SK-N-SH (cell line): Measurements from ENCODE around the gene CPN2. TPM values are rescaled to one million over a fixed set of nuclear protein-coding genes. Genes with fewer than 3 reads are reported as not detected.

Source experiments
- CTCF ChIA-PET: fragments of 300-600, 350-600 bp; formaldehyde crosslinking; extraction: SDS; loops from one replicate; lab custom pipeline; 2021; lab: Yijun Ruan, JAX
- POLR2A ChIA-PET: fragments of 350-600 bp; sonication (Branson Sonifier 250); formaldehyde crosslinking; extraction: SDS; loops from one replicate; lab custom pipeline; 2020; ENCODE audit warnings: antibody characterized with exemption, inconsistent platforms; lab: Yijun Ruan, JAX
- DNase-seq: peaks from one replicate; pipeline ENCODE4 v3.0.0; 2012
- H2AFZ ChIP-seq: fragments of 200-600 bp; sonication (generic); 2 replicates; pipeline ENCODE4 v1.8.1; 2016; ENCODE audit warnings: antibody characterized with exemption, mild to moderate bottlenecking, low read depth
- H3F3A ChIP-seq: fragments of 200-600 bp; sonication (generic); replicated peaks from 2 replicates; pipeline ENCODE3; 2016; ENCODE audit warnings: antibody characterized with exemption, mild to moderate bottlenecking; ENCODE audit not compliant: insufficient read depth
- H3K27ac ChIP-seq, 2 experiments: fragments of 200-500 bp in 1 of 2; fragments of 200-600 bp in 1 of 2; sonication (Bioruptor generic) in 1 of 2; sonication (generic), shearing (Covaris generic) in 1 of 2; 2 replicates each; pipeline versions ENCODE4 v1.5.1 to v1.6.1; 2014 to 2016; ENCODE audit warnings: low read depth in 2 of 2, inconsistent platforms in 1 of 2, low read length in 1 of 2, mild to moderate bottlenecking in 1 of 2, mixed read lengths in 1 of 2
- H3K27me3 ChIP-seq: fragments of 200-600 bp; sonication (generic), shearing (Covaris generic); 2 replicates; pipeline ENCODE4 v1.6.1; 2016; ENCODE audit warnings: mixed run types; ENCODE audit not compliant: insufficient read depth
- H3K36me3 ChIP-seq, 2 experiments: fragments of 200-500 bp in 1 of 2; fragments of 200-600 bp in 1 of 2; sonication (Bioruptor generic) in 1 of 2; sonication (generic) in 1 of 2; replicated peaks in 1 of 2; 2 replicates each; pipeline versions ENCODE3 to v1.5.1; 2014 to 2016; ENCODE audit warnings: low read length in 1 of 2, mild to moderate bottlenecking in 1 of 2; ENCODE audit not compliant: insufficient read depth in 2 of 2, control insufficient read depth in 1 of 2
- H3K4me1 ChIP-seq, 2 experiments: fragments of 200-500 bp in 1 of 2; fragments of 200-600 bp in 1 of 2; sonication (Bioruptor generic) in 1 of 2; sonication (generic), shearing (Covaris generic) in 1 of 2; 2 replicates each; pipeline versions ENCODE4 v1.5.1 to v1.6.1; 2014 to 2016; ENCODE audit warnings: low read depth in 1 of 2, low read length in 1 of 2, mixed run types in 1 of 2; ENCODE audit not compliant: insufficient read depth in 2 of 2, control insufficient read depth in 1 of 2
- H3K4me2 ChIP-seq: fragments of 200-600 bp; sonication (generic), shearing (Covaris generic); 2 replicates; pipeline ENCODE4 v1.6.1; 2017; ENCODE audit warnings: mixed run types
- H3K4me3 ChIP-seq, 2 experiments: fragments of 200-500 bp in 1 of 2; fragments of 200-600 bp in 1 of 2; sonication (Bioruptor generic) in 1 of 2; sonication (generic), shearing (Covaris generic) in 1 of 2; 2 replicates each; pipeline versions ENCODE4 v1.5.1 to v1.8.1; 2014 to 2016; ENCODE audit warnings: low read depth in 2 of 2, inconsistent platforms in 1 of 2, low read length in 1 of 2, mild to moderate bottlenecking in 1 of 2, mixed read lengths in 1 of 2, moderate library complexity in 1 of 2
- H3K79me2 ChIP-seq: fragments of 200-600 bp; sonication (generic); 2 replicates; pipeline ENCODE4 v1.8.1; 2017; ENCODE audit warnings: mild to moderate bottlenecking; ENCODE audit not compliant: insufficient read depth
- H3K9ac ChIP-seq: fragments of 200-600 bp; sonication (generic); 2 replicates; pipeline ENCODE4 v1.6.1; 2017; ENCODE audit warnings: mixed run types
- H3K9me2 ChIP-seq: fragments of 200-600 bp; sonication (generic); 2 replicates; pipeline ENCODE4 v1.6.1; 2017; ENCODE audit warnings: mixed run types
- H3K9me3 ChIP-seq: fragments of 200-600 bp; sonication (generic); 2 replicates; pipeline ENCODE4 v1.6.1; 2017; ENCODE audit warnings: mixed run types, mild to moderate bottlenecking, moderate library complexity
- H4K20me1 ChIP-seq: fragments of 200-600 bp; sonication (generic); 2 replicates; pipeline ENCODE4 v1.6.1; 2017; ENCODE audit warnings: mild to moderate bottlenecking, mixed run types; ENCODE audit not compliant: insufficient read depth
- JUND ChIP-seq: IDR thresholded peaks from 2 replicates; pipeline ENCODE4 v1.4.0; 2012
- MXI1 ChIP-seq: IDR thresholded peaks from 2 replicates; pipeline ENCODE4 v1.6.1; 2012; ENCODE audit warnings: mild to moderate bottlenecking, low read depth, low read length, improper control_type of control experiment
- NFIC ChIP-seq: IDR thresholded peaks from 2 replicates; pipeline ENCODE4 v1.4.0; 2012; ENCODE audit warnings: borderline replicate concordance
- NRF1 ChIP-seq: IDR thresholded peaks from 2 replicates; pipeline ENCODE4 v1.6.1; 2012; ENCODE audit warnings: low read depth, mild to moderate bottlenecking, low read length
- POLR2AphosphoS5 ChIP-seq: IDR thresholded peaks from 2 replicates; pipeline ENCODE4 v1.6.1; 2012; ENCODE audit warnings: low read depth, low read length
- RCOR1 ChIP-seq: fragments of 150-350 bp; IDR thresholded peaks from 2 replicates; pipeline ENCODE4 v1.6.1; 2017; ENCODE audit warnings: antibody characterized with exemption, low read length
- RFX5 ChIP-seq: IDR thresholded peaks from 2 replicates; pipeline ENCODE4 v1.6.1; 2012; ENCODE audit warnings: mild to moderate bottlenecking, improper control_type of control experiment, low read length
- TEAD4 ChIP-seq: IDR thresholded peaks from 2 replicates; pipeline ENCODE4 v1.4.0; 2012; ENCODE audit warnings: mild to moderate bottlenecking, borderline replicate concordance; ENCODE audit not compliant: insufficient read depth
- WGBS: methylation state at CpG from one replicate; pipeline ENCODE4 v1.1.6; 2017; ENCODE audit warnings: low lambda C conversion rate; 5-methylcytosine and 5-hydroxymethylcytosine counted together
- polyA plus RNA-seq, 3 experiments: library from polyadenylated mRNA; depleted of rRNA; stranded (reverse); fragments of >200 nt; gene quantifications; 2 replicates each; pipeline ENCODE4 v1.2.3, GENCODE V29; 2012
- TF ChIP-seq, protein P1 (sequence below): fragments of 200-600 bp; sonication (generic); IDR thresholded peaks from 2 replicates; pipeline ENCODE4 v1.6.1; 2017; ENCODE audit warnings: antibody characterized with exemption, mild to moderate bottlenecking, moderate library complexity
- TF ChIP-seq, protein P2 (sequence below): IDR thresholded peaks from 2 replicates; pipeline ENCODE4 v1.4.0; 2012; ENCODE audit warnings: low read depth, borderline replicate concordance
- TF ChIP-seq, protein P3 (sequence below): fragments of 150-350 bp; IDR thresholded peaks from 2 replicates; pipeline ENCODE4 v1.6.1; 2017; ENCODE audit warnings: antibody characterized with exemption, low read length, low read depth, borderline replicate concordance

Gene CPN2
- polyA plus RNA-seq, 1 of the 3 experiments (the other 2 are of a cell fraction) = not detected

DNA sequence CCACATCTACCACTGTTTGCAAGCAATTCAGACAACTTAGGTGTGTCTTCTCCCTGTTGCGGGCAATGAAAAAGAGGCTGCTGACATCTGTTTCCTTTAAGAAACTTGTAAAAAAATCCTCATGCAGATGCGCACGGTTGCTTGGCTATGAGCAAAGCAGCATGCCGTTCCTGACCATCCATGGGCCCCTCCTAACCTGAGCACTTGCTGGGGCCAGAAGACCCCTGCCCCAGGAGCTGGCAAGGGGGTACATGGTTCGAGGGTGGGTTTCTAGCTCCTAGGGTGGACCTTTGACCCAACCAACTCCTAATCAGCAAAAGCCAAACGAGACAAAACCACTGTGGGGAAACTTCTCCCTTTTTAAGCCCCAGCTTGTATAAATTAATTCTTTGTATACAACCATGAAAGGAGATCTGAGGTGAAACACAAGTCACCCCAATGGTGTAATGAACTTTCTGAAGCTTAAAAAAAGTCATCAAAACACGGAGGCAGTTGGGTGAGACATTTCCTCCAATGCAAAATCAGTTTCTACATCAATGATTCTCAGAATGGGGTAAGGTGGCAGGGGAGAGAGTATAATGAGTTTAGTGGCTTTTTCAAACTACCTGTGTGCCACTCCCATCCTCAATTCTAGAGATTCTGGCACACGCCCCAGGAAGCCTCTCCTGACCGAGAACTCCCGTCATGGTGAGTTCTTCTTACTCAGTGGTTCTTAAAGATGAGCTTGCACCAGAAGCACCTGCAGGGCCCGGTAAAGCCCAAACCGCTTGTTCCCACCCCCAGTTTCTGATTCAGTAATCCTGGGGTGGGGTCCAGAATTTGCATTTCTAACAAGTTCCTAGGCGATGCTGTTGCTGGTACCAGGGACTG, 44.1 kb downstream of the CPN2 start:
- Histone ChIP-seq H3K27me3 (peaks cover 30% of the 10 kb centered on the region), H3K4me1 (peaks cover 8 to 22% of the 10 kb centered on the region in 2 experiments; a peak in 3 of 4 replicates), H3F3A (peaks cover 3% of the 10 kb centered on the region), H3K36me3 (no peaks in the 10 kb centered on the region), H3K27ac (no peak overlapping the region), H3K9me3 (no peaks in the 10 kb centered on the region), H4K20me1 (no peaks in the 10 kb centered on the region), H2AFZ (no peak overlapping the region), H3K4me3 (no peak overlapping the region), H3K4me2 (no peak overlapping the region), H3K9me2 (no peaks in the 10 kb centered on the region), H3K9ac (no peak overlapping the region), H3K79me2 (no peaks in the 10 kb centered on the region)
- TF ChIP-seq NFIC = no peak
- TF ChIP-seq JUND = no peak
- TF ChIP-seq RFX5 = no peak
- TF ChIP-seq, protein P1, sequence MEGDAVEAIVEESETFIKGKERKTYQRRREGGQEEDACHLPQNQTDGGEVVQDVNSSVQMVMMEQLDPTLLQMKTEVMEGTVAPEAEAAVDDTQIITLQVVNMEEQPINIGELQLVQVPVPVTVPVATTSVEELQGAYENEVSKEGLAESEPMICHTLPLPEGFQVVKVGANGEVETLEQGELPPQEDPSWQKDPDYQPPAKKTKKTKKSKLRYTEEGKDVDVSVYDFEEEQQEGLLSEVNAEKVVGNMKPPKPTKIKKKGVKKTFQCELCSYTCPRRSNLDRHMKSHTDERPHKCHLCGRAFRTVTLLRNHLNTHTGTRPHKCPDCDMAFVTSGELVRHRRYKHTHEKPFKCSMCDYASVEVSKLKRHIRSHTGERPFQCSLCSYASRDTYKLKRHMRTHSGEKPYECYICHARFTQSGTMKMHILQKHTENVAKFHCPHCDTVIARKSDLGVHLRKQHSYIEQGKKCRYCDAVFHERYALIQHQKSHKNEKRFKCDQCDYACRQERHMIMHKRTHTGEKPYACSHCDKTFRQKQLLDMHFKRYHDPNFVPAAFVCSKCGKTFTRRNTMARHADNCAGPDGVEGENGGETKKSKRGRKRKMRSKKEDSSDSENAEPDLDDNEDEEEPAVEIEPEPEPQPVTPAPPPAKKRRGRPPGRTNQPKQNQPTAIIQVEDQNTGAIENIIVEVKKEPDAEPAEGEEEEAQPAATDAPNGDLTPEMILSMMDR = no peak
- no peak for TF ChIP-seq MXI1
- no peak for TF ChIP-seq POLR2AphosphoS5
- TF ChIP-seq, protein P2, sequence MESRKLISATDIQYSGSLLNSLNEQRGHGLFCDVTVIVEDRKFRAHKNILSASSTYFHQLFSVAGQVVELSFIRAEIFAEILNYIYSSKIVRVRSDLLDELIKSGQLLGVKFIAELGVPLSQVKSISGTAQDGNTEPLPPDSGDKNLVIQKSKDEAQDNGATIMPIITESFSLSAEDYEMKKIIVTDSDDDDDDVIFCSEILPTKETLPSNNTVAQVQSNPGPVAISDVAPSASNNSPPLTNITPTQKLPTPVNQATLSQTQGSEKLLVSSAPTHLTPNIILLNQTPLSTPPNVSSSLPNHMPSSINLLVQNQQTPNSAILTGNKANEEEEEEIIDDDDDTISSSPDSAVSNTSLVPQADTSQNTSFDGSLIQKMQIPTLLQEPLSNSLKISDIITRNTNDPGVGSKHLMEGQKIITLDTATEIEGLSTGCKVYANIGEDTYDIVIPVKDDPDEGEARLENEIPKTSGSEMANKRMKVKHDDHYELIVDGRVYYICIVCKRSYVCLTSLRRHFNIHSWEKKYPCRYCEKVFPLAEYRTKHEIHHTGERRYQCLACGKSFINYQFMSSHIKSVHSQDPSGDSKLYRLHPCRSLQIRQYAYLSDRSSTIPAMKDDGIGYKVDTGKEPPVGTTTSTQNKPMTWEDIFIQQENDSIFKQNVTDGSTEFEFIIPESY = no peak
- TF ChIP-seq RCOR1 = no peak
- no peak for TF ChIP-seq NRF1
- no peak for TF ChIP-seq TEAD4
- CTCF ChIA-PET = interaction anchor here (1.0 to 4.1 kb wide), 6 partner anchors 9 to 526 kb away, joined by 3 to 18 read pairs (median 4); no protein-coding TSS in a partner anchor
- DNase-seq = no peak
- WGBS = 86% methylated on average over 13 of the region's 13 CpGs
- POLR2A ChIA-PET = interaction anchor here (0.8 kb wide), 1 partner anchor 9 kb away, joined by 3 read pairs; no protein-coding TSS in a partner anchor

DNA sequence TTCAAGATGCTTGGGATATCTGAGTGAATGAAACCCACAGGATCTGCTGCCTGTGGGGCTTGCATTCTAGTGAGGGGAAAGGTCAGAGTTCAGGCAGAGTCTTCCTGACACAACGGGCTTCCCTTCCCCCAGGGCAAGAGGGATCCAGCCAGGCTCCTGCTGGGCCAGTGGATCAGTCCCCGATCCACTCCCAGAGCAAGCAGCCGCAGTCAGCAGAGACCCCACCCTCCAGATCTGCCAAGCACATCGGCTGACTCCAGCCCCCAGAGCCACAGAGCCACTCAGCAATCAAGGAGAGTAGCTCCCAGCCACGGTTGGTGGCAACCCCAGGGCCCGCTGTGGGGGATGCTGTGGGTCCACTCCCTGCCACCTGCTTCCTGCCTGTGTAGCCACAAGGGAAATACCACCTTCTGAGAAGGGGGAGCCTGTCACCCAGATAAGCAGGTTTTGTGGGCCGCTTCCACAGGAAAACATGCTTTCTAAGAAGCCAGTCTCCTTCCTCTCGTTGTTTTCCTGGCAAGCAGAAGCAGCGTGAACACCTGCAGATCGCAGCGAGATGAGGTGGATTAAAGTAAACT, 44.9 kb downstream of the CPN2 start:
- no peaks in the 10 kb centered on the region for H3K9me3 ChIP-seq
- H3K4me2 ChIP-seq = no peak overlapping the region
- no peak overlapping the region for H3K27ac ChIP-seq
- H3F3A ChIP-seq = peaks cover 3% of the 10 kb centered on the region
- TF ChIP-seq NRF1 = no peak
- TF ChIP-seq, protein P3, sequence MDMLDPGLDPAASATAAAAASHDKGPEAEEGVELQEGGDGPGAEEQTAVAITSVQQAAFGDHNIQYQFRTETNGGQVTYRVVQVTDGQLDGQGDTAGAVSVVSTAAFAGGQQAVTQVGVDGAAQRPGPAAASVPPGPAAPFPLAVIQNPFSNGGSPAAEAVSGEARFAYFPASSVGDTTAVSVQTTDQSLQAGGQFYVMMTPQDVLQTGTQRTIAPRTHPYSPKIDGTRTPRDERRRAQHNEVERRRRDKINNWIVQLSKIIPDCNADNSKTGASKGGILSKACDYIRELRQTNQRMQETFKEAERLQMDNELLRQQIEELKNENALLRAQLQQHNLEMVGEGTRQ = no peak
- no peak for TF ChIP-seq TEAD4
- no peak overlapping the region for H2AFZ ChIP-seq
- H3K9ac ChIP-seq = no peak overlapping the region
- peaks cover 8 to 25% of the 10 kb centered on the region in 2 experiments; a peak in 3 of 4 replicates for H3K4me1 ChIP-seq
- no peaks in the 10 kb centered on the region for H4K20me1 ChIP-seq
- no peak overlapping the region for H3K4me3 ChIP-seq
- CTCF ChIA-PET = interaction anchor here (1.1 to 2.2 kb wide), 5 partner anchors 10 to 640 kb away, joined by 3 to 12 read pairs (median 4); no protein-coding TSS in a partner anchor
- no peaks in the 10 kb centered on the region for H3K79me2 ChIP-seq
- WGBS = 96% methylated on average over 3 of the region's 11 CpGs
- H3K36me3 ChIP-seq = no peaks in the 10 kb centered on the region
- POLR2A ChIA-PET = no interaction called here
- no peak for DNase-seq
- no peaks in the 10 kb centered on the region for H3K9me2 ChIP-seq
- peaks cover 22% of the 10 kb centered on the region for H3K27me3 ChIP-seq
